ENCODE data around the gene KRTAP12-3.
"Not testable (repeated sequence)": the region's sequence is repeated elsewhere in the genome, so short reads cannot be mapped to it uniquely, and the experiment has no call there.

The KRTAP12-3 gene

DNA sequence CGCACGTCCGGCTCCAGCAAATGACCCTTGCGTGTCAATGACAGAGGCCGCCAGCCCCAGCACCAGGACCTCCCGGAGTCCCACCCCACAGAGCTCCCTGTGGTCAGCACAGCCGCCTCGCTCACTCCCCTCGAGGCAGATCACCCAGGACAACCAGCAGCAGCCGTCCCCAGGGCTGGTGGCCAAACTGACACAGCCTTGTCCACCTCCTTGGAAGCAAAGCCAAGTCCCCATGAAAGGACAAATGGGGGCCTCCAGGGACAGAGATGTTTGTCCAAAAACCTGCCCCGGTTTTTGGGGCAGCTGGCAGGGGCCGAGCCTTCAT is 18.4 kb upstream of the KRTAP12-3 start:
- no peak for DNase-seq (ENCODE audit: extremely low read depth, insufficient read length)
- Histone ChIP-seq H3K4me3 (replicated peaks; ENCODE audit: low read depth, low read length) (no peak overlapping the region), H3K27me3 (replicated peaks; ENCODE audit: control insufficient read depth, insufficient read depth, low read length) (no peaks in the 10 kb centered on the region), H3K36me3 (ENCODE audit: control insufficient read depth, insufficient read depth, low read length) (no peaks in the 10 kb centered on the region)
- TF ChIP-seq, protein P1, sequence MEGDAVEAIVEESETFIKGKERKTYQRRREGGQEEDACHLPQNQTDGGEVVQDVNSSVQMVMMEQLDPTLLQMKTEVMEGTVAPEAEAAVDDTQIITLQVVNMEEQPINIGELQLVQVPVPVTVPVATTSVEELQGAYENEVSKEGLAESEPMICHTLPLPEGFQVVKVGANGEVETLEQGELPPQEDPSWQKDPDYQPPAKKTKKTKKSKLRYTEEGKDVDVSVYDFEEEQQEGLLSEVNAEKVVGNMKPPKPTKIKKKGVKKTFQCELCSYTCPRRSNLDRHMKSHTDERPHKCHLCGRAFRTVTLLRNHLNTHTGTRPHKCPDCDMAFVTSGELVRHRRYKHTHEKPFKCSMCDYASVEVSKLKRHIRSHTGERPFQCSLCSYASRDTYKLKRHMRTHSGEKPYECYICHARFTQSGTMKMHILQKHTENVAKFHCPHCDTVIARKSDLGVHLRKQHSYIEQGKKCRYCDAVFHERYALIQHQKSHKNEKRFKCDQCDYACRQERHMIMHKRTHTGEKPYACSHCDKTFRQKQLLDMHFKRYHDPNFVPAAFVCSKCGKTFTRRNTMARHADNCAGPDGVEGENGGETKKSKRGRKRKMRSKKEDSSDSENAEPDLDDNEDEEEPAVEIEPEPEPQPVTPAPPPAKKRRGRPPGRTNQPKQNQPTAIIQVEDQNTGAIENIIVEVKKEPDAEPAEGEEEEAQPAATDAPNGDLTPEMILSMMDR (IDR thresholded peaks at IDR 0.05; ENCODE audit: insufficient read depth, low read length, poor library complexity, severe bottlenecking): no peak

DNA sequence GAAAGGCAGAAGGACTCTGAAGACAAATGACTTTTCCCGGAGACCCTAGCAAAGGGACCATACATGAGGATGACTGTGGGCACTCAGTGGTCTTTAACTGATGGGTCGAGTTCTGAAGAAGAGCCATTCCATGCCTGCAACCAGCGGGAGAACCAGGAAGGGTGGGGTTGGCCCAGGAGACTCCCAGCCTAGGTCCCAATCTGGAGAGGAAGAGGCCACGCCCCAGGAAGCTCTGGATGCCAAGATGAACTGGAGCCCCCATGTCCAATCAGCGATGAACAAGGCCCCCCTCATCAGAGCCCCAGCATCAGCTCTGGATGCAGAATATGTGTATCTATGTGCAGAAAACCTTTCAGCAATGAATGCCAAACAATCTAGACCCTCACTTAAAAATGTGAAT is 17.0 kb upstream of the KRTAP12-3 start:
- Histone ChIP-seq H3K27me3 (replicated peaks; ENCODE audit: control insufficient read depth, insufficient read depth, low read length) (no peaks in the 10 kb centered on the region), H3K4me3 (replicated peaks; ENCODE audit: low read depth, low read length) (no peak overlapping the region), H3K36me3 (ENCODE audit: control insufficient read depth, insufficient read depth, low read length) (no peaks in the 10 kb centered on the region)
- no peak for DNase-seq (ENCODE audit: extremely low read depth, insufficient read length)
- TF ChIP-seq, protein P1 (IDR thresholded peaks at IDR 0.05; ENCODE audit: insufficient read depth, low read length, poor library complexity, severe bottlenecking): no peak

DNA sequence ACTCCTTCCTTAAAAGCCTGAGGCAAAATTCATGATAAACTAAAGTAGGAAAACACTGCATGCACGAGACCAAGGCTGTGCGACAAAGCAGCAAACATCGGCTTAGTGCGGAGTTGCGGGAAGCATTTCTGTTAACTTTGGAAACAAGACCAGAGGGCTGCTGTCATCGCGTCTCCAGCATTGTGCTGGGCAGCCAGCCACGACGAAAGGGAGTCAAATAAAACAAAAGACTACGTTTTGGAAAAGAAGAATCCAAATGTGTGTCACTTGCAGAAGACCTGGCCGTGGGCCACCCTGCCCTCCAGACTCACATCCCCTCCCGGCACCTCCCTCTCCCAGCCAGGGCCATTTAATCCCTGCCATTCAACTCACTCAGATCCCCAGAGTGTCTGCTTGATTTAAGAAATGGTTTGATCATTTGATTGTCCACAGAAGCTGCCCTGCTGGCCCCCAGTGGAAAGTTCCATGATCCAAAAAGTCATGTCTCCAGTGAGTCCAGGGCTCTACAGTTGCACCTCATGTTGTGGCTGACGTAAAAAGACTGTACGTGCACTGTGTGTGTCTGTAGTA is 13.9 kb upstream of the KRTAP12-3 start:
- TF ChIP-seq, protein P1 (IDR thresholded peaks at IDR 0.05; ENCODE audit: insufficient read depth, low read length, poor library complexity, severe bottlenecking): no peak
- DNase-seq (ENCODE audit: extremely low read depth, insufficient read length): no peak
- Histone ChIP-seq H3K27me3 (replicated peaks; ENCODE audit: control insufficient read depth, insufficient read depth, low read length) (no peaks in the 10 kb centered on the region), H3K36me3 (ENCODE audit: control insufficient read depth, insufficient read depth, low read length) (no peaks in the 10 kb centered on the region), H3K4me3 (replicated peaks; ENCODE audit: low read depth, low read length) (no peak overlapping the region)

DNA sequence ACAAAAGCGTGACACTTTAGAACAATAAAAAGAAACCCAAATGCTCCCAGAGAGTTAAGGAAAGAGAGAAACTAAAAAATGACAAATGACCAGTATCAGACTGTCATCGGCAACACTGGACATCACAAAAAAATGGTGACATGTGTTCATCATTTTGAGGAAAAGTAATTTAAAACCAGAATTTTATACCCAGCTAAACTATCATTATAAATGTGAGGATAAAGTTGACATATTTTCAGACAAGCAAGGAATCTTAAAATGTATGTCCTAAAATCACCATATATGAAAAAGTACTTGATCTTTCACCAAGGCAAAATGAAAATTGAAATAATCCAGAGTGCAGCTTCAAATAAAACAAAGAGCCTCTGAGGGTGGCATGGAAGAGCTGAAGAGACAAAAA is 12.9 kb upstream of the KRTAP12-3 start:
- Histone ChIP-seq H3K27me3 (replicated peaks; ENCODE audit: control insufficient read depth, insufficient read depth, low read length) (no peaks in the 10 kb centered on the region), H3K4me3 (replicated peaks; ENCODE audit: low read depth, low read length) (no peak overlapping the region), H3K36me3 (ENCODE audit: control insufficient read depth, insufficient read depth, low read length) (no peaks in the 10 kb centered on the region)
- TF ChIP-seq, protein P1 (IDR thresholded peaks at IDR 0.05; ENCODE audit: insufficient read depth, low read length, poor library complexity, severe bottlenecking): no peak
- no peak for DNase-seq (ENCODE audit: extremely low read depth, insufficient read length)

DNA sequence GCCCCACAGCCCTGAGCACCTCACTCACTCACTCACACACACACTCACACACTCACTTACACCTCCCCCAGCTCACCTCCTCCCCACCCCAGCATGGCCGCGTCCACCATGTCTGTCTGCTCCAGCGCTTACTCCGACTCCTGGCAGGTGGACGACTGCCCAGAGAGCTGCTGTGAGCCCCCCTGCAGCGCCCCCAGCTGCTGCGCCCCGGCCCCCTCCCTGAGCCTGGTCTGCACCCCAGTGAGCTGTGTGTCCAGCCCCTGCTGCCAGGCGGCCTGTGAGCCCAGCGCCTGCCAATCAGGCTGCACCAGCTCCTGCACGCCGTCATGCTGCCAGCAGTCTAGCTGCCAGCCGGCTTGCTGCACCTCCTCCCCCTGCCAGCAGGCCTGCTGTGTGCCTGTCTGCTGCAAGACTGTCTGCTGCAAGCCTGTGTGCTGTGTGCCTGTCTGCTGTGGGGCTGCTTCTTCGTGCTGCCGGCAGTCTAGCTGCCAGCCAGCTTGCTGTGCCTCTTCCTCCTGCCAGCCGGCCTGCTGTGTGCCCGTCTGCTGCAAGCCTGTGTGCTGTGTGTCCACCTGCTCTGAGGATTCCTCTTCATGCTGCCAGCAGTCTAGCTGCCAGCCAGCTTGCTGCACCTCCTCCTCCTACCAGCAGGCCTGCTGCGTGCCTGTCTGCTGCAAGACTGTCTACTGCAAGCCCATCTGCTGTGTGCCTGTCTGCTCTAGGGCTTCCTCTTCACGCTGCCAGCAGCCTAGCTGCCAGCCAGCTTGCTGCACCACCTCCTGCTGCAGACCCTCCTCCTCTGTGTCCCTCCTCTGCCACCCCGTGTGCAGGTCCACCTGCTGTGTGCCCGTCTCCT is 11.1 kb upstream of the KRTAP12-3 start, which contains the start of gene KRTAP10-11:
Gene KRTAP10-11 (plus strand): TSS at position 49 of the 856 bp plus-strand sequence. CDS start 45 bp downstream, at position 94.
- not testable (repeated sequence) for H3K4me3 ChIP-seq (replicated peaks; ENCODE audit: low read depth, low read length); H3K36me3 ChIP-seq (ENCODE audit: control insufficient read depth, insufficient read depth, low read length); DNase-seq (ENCODE audit: extremely low read depth, insufficient read length); H3K27me3 ChIP-seq (replicated peaks; ENCODE audit: control insufficient read depth, insufficient read depth, low read length)

DNA sequence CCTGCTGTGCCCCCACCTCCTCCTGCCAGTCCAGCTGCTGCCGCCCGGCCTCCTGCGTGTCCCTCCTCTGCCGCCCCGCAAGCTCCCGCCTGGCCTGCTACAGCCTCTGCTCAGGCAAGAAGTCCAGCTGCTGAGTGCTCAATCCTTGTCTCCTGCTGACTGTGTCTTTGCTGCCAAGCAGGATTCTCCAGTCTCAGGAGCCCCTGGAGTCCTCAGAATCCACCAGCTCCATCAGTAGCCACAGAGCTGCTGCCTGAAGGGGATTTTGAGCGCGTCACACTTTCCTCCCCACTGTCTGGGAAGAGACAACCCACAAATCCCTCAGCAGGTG is 10.5 kb upstream of the KRTAP12-3 start:
- TF ChIP-seq, protein P1 (IDR thresholded peaks at IDR 0.05; ENCODE audit: insufficient read depth, low read length, poor library complexity, severe bottlenecking): no peak
- Histone ChIP-seq H3K4me3 (replicated peaks; ENCODE audit: low read depth, low read length) (no peak overlapping the region), H3K36me3 (ENCODE audit: control insufficient read depth, insufficient read depth, low read length) (no peaks in the 10 kb centered on the region), H3K27me3 (replicated peaks; ENCODE audit: control insufficient read depth, insufficient read depth, low read length) (no peaks in the 10 kb centered on the region)
- no peak for DNase-seq (ENCODE audit: extremely low read depth, insufficient read length)

All from GM06990 (cell line).